Activated CD4-positive, alpha-beta T cell treated with anti-CD3 and anti-CD28 coated beads, Interleukin-2, amount 50 U/mL, for 16 hours (primary cell): Measurements from ENCODE around the gene BBS9.

Experiments
- DNase-seq: peaks from one replicate; pipeline ENCODE4 v3.0.0-alpha.2; 2020

BBS9 gene

DNA sequence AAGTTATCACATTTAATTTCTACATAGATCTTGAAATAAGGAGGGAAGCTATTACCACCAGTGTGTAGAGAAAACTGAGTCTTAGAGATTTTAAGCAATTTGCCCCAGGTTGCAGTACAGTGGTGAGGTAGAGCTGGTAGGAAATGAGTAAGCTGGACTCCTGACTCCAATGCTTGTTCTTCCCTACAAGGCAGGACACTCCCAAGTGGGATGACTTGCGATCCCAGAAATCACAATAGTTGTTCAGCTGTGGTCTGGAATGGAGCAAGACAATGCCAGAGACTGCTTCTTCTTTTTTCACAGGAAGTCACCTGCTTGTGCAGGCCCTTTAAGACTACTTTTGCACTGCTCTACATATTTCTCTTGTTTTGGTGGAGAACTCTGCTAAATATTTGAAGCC lies 448.8 kb downstream of the BBS9 start:
- DNase-seq: no peak

- DNase-seq: no peak
Measured at GRCh38 chr7:33578881-33579672, 449.7 kb downstream of the BBS9 start.

DNA sequence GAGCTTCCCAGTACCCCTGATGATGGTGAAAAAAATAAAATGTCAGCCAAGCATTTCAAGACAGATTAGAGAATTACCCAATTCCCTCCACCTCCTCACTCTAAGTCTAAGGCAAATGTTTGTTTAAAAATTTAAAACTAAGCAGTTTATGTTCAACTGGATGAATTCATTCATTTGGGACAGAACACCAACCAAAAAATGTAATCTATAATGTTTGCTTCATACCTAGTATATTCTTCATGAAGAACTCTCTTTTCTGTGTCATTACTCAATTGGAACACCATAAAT lies 450.3 kb downstream of the BBS9 start:
- DNase-seq: no peak

DNA sequence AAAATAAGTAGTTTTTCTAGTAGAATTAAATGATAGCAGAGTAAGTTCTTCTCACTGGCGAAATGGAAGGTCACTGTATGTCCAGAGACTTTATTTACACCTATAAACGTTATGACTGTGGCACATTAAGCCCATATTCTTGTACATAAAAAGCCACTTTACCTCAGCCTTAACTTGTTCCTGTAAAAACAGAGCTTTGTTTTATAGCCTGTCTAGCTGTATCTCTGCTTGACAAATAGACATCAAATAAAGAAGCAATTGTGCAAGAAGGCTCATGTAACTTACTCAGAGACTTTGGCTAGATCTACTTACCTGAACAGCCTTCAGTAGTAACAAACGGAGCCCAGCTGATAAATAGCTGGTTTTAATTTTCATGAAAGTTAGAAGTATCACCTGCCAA lies 451.9 kb downstream of the BBS9 start:
- no peak for DNase-seq

GRCh38 chr7:33582104-33582503 lies 452.7 kb downstream of the BBS9 start:
- DNase-seq: no peak

- DNase-seq: no peak
Measured at GRCh38 chr7:33582533-33582932, 453.2 kb downstream of the BBS9 start.

DNA sequence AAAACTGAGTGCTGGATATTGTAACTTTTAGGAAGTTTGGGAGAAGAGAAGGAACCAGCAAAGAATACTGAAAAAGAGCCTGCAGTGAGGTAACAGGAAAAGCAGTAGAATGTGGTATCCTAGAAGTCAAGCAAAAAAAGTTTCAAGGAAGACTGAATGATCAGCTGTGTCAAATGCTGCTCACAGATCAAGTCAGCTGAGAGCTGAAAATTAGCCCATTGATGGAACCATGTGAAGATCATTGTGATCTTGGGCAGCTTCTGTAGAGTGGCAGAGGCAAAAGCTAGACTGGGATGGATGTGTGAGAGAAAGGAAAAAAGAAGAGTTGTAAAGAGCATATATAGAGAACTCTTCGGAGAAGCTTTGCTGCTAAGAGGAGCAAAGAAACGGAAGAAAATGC lies 460.5 kb downstream of the BBS9 start:
- no peak for DNase-seq

DNA sequence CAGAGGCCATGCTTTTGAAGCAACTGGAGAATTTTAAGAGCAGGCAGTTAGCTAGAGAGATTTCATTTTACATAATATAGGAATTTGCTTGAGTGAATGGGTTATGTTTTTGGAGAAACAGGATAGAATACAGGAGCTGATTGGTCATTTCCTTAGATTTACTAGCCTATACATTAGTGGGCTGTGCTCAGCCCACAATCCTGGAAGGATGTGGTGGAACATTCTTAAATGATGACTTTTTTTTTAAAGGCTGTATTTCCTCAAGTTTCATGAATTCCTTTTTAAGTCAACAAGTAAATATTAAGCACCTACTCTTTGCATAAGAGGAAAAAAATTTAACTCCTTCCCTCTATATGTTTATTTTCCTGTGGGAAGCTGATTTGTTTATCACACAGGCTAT lies 461.6 kb downstream of the BBS9 start:
- DNase-seq: no peak

DNA sequence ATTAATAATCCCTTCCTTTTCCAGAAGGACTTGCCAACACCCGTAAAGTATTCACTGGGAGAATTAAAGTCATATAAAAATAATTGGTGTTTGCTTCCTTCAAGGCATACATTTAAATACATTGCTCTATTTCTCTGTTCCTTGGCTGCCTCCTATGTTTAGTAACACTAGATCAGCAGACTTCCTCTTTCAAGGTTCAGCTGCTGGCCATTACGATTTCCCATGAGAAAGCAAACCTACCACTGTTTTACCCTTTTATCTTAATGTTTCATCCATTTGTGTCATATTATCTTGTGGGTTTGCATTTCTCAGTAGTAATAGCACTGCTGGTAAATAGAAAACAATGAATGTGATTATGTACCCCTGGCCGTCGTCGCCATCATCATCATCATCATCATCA lies 462.1 kb downstream of the BBS9 start:
- DNase-seq: no peak

DNA sequence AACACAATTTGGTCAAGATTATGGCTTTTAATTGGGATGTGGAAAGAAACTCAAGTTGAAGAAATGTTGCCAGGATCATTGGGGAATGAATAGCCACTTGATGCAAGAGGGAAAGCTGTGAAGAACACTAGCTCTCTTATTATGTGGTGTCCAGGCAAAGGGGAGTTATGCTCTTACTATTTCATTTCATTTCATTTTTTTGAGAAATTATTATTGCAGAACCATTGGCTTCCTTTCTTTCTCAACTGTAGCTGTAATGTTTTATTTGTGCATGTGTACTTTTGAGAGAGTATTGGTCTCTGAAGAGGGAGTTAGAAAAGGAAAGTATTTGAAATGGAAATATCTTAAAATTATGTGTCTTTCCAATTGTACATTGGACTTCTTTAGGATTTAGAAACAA lies 463.4 kb downstream of the BBS9 start:
- DNase-seq: no peak

DNA sequence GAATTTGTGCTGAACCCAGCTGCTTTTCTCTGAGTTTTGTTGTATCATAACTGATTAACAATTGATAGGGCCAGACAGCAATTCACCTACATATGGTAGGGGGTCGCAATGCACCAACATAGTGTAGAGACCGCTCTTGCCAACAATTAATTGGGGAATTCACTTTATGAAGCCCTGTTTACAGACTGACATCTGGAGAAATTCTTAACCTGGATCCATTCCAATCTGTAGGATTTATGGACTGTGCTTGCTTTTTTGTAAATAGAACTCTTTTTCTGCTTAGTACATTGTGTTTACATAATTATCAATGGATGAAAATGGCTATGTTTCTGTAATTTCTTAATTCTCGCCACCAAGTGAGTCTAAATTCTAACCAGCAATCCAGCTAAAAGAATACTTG lies 464.2 kb downstream of the BBS9 start:
- no peak for DNase-seq

DNA sequence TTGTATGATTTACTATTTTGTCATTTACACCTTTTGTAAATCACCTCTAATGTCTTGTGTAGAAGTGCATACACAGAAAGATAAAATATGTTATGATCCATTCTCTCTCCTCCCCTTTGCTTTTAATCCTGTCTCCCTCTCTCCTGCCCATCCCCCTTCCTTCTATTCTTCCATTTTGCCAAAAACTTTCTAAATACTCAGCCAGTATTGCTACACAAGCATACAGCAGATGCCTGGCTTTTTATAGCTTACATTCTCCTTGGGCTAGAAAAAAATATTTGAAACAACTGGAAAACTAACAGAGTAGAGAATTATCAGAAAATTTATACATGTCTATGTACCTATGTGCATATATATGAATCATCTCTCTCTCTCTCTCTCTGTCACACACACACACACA lies 467.3 kb downstream of the BBS9 start:
- no peak for DNase-seq

GRCh38 chr7:33597181-33597580 lies 467.8 kb downstream of the BBS9 start:
- DNase-seq: no peak

DNA sequence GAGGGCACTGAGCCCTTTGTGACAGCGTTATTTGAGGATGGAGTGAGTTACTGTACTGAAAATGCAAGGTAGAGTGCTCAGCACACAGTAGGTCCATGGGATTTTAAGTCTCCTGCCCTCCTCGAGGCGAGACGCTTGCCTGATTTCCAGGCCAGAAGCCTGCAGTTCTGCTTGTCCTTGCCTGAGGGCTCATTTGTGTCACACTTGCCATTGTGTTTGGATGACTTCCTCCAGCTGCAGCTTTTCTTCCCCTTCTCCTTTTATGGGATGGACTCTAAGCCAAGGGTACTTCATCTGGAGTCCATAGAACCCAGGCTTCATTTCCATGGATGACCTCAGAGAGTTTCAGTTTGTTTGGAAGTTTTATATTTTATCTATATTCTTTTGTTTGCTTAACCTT lies 471.7 kb downstream of the BBS9 start:
- DNase-seq: no peak

GRCh38 chr7:33601884-33602283 lies 472.5 kb downstream of the BBS9 start:
- DNase-seq: no peak

DNA sequence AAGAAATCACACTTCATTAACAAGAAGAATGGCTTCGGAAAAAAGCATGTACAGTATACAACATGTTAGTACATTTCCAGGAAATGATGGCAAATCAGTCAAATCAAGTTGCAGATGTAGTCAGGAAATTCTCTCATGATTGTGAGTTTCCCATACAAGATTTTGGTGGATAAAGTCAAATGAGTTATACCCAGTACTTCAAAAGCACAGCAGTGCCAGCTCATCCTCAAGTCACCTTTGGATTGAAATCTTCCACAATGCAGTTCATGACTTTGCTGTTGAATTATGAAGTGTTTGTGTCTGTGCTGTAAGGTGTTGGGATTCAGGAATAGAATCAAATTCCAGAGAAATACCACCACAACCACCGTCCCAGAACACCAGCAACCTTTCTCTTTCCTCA lies 474.7 kb downstream of the BBS9 start:
- DNase-seq: no peak

GRCh38 chr7:33610918-33611317 lies 481.6 kb downstream of the BBS9 start:
- no peak for DNase-seq

- no peak for DNase-seq
Measured at GRCh38 chr7:33612442-33612841, 483.1 kb downstream of the BBS9 start.

DNA sequence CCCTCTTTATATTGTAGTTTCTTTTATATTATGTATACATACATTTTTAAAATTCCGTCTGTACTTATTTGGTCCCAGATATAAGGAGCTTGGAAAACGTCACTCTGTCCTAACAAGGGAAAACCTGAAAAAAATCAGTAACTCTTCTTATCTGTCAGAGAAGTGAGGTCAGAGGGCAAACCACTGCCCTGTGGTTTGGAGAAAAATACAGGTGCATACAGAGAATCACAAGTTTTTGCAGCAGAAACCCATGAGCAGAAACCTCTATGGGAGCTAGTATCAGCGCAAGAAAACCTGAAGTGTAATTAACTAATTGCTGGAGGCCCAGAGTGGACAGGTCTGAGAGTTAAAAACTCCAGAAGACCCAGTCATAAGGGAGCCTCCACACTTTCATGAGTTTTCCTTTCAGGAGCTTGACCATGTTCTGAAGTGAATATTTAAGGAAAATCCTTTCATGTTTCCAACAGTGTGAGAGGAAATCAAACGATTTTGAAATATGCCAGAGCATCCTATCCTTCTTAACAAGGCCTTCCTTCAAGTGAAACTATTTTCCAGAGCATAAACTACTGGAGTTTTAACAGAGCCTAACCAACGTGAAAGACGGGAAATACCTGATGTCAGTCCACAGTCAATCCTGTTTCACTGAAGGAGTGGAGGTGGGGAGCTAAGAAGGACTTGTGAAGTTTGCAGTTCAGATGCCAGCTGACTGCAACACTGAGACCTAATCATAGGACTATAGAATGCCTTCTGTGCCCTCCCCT lies 485.2 kb downstream of the BBS9 start:
- no peak for DNase-seq

DNA sequence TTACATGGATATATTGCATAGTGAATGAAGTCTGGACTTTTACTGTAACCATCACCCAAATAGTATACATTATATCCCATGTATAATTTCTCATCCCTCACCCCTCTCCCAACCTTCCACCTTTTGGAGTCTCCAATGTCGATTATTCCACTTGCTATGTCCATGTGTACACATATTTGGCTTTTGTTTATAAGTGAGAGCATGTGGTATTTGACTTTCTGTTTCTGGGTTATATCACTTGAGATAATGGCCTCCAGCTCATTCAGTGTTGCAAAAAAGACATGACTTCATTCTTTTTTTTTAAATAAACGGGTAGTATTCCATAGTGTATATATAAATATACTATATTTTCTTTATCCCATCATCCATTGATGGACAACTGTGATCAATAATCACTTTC lies 487.4 kb downstream of the BBS9 start:
- no peak for DNase-seq

- no peak for DNase-seq
Measured at GRCh38 chr7:33619264-33619663, 489.9 kb downstream of the BBS9 start.

GRCh38 chr7:33623267-33623666 lies 493.9 kb downstream of the BBS9 start:
- no peak for DNase-seq

GRCh38 chr7:33624215-33624614 lies 494.9 kb downstream of the BBS9 start:
- no peak for DNase-seq

- no peak for DNase-seq
Measured at GRCh38 chr7:33626869-33627268, 497.5 kb downstream of the BBS9 start.

DNA sequence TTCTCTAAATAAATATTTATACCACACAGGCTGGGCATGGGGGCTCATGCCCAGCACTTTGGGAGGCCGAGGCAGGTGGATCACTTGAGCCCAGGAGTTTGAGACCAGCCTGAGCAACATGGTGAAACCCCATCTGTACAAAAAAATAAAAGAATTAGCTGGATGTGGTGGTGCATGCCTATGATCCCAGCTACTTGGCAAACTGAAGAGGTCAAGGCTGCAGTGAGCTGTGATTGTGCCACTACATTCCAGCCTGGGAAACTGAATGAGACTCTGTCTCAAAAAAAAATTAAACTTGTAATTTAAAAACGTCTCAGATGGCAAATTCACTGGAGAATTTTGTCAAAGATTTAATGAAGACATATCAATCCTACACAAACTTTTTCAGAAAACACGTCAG lies 498.4 kb downstream of the BBS9 start:
- DNase-seq: no peak
